Activated naive CD4-positive, alpha-beta T cell treated with anti-CD3 and anti-CD28 coated beads for 36 hours (primary cell): ENCODE data around the gene CDKN2B. TPM values are rescaled to one million over a fixed set of nuclear protein-coding genes. Genes with fewer than 3 reads are reported as not detected.

Source experiments
- CTCF ChIA-PET: fragments of 350-600 bp; sonication (Branson Sonifier 250); formaldehyde crosslinking; loops from one replicate; lab custom pipeline; 2021; ENCODE audit warnings: antibody characterized with exemption; lab: Charles Lee
- DNase-seq: peaks from one replicate; pipeline ENCODE4 v3.0.0-alpha.2; 2020
- H3K27ac Mint-ChIP-seq: one replicate; pipeline ENCODE4 v1.8.0; 2021; ENCODE audit warnings: mild to moderate bottlenecking, mixed read lengths
- H3K27me3 Mint-ChIP-seq: one replicate; pipeline ENCODE4 v1.8.0; 2021; ENCODE audit warnings: low read depth, mixed read lengths
- H3K36me3 Mint-ChIP-seq: one replicate; pipeline ENCODE4 v1.8.0; 2021; ENCODE audit warnings: low read depth, mixed read lengths
- H3K4me1 Mint-ChIP-seq: one replicate; pipeline ENCODE4 v1.8.0; 2021; ENCODE audit warnings: low read depth, mixed read lengths
- H3K4me3 Mint-ChIP-seq: one replicate; pipeline ENCODE4 v1.8.0; 2021; ENCODE audit warnings: mild to moderate bottlenecking, moderate library complexity, mixed read lengths
- H3K9me3 Mint-ChIP-seq: one replicate; pipeline ENCODE4 v1.8.0; 2021; ENCODE audit warnings: mixed read lengths
- intact Hi-C: fragments of 100-400 bp; cut with micrococcal nuclease; formaldehyde crosslinking; loops from one replicate; pipeline ENCODE4 v1.15.1; 2023
- total RNA-seq, 2 experiments: library from RNA; stranded (reverse); gene quantifications; one replicate each; pipeline ENCODE4 v1.2.3, GENCODE V29; 2021

CDKN2B gene
- total RNA-seq, 2 experiments from 2014 or later = not detected

DNA sequence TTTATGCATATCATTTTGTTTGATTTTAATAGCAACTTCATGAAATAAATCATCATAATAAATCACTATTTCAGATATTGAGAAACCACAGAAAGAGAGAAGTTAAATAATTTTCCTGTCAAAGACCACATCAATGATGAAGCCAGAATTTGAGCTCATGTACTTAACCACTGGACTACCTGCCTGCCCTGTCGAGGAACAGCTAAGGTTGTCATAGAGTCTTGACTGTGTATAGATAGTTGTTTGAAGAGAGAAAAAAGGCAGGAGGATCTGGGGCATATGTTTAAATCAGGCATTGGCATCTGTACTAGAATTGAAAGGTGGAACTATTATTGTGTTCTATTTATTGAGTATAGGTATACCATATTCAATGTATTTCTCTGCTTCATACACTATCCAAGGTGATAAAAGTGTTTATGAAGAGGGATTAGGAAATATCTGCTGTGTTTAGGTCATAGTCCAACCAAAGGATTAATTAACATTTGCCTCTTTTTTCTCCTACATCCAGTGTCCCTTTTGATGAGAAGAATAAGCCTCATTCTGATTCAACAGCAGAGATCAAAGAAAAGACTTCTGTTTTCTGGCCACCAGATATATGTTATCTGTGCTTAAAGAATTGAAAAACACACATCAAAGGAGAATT is 37.3 kb upstream of the CDKN2B start:
- no peak overlapping the region for H3K27ac Mint-ChIP-seq
- no peak for DNase-seq
- intact Hi-C loops = no loop called here
- peaks cover 36% of the 10 kb centered on the region for H3K27me3 Mint-ChIP-seq
- H3K4me1 Mint-ChIP-seq = peaks cover 13% of the 10 kb centered on the region
- CTCF ChIA-PET = interaction anchor here (0.7 to 1.2 kb wide), 5 partner anchors 38 to 234 kb away, joined by 3 to 4 read pairs (median 3); no protein-coding TSS in a partner anchor
- no peaks in the 10 kb centered on the region for H3K9me3 Mint-ChIP-seq
- H3K36me3 Mint-ChIP-seq = no peaks in the 10 kb centered on the region
- H3K4me3 Mint-ChIP-seq = no peak overlapping the region

- H3K27me3 Mint-ChIP-seq = peaks cover 30% of the 10 kb centered on the region
- no peaks in the 10 kb centered on the region for H3K36me3 Mint-ChIP-seq
- intact Hi-C loops = no loop called here
- H3K4me1 Mint-ChIP-seq = peaks cover 11% of the 10 kb centered on the region
- no peaks in the 10 kb centered on the region for H3K9me3 Mint-ChIP-seq
- H3K4me3 Mint-ChIP-seq = no peak overlapping the region
- H3K27ac Mint-ChIP-seq = no peak overlapping the region
- no peak for DNase-seq
- CTCF ChIA-PET = interaction anchor here (0.7 to 0.8 kb wide), 3 partner anchors 37 to 233 kb away, joined by 3 read pairs; no protein-coding TSS in a partner anchor
These were observed 36.3 kb upstream of the CDKN2B start for GRCh38 chr9:22045423-22045822.

- CTCF ChIA-PET = interaction anchor here (1.8 kb wide), 1 partner anchor 36 kb away, joined by 5 read pairs; the partner anchor contains the start of gene CDKN2B
- H3K9me3 Mint-ChIP-seq = no peaks in the 10 kb centered on the region
- no peak for DNase-seq
- no peak overlapping the region for H3K4me3 Mint-ChIP-seq
- intact Hi-C loops = no loop called here
- H3K27me3 Mint-ChIP-seq = peaks cover 29% of the 10 kb centered on the region
- H3K27ac Mint-ChIP-seq = no peak overlapping the region
- no peaks in the 10 kb centered on the region for H3K36me3 Mint-ChIP-seq
- peaks cover 11% of the 10 kb centered on the region for H3K4me1 Mint-ChIP-seq
These were observed 35.5 kb upstream of the CDKN2B start for GRCh38 chr9:22044583-22044982.

DNA sequence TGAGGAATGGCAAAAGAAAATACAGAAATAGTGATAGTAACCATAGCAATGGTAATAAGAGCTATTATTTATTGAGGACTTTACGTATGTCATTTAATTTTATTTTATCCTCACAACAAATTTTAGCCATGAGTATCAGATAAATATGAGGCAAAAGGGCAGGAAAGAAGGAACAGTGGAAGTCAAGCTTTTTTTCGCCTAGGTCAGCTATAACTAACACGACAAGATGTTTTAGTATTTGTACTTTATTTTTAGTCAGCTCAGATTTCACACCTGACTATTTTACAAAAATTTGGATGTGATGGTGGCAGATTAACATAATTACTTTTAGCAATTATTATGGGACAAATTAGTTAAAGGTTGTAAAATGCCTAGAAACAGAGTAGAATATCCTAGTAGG is 34.8 kb upstream of the CDKN2B start:
- H3K4me1 Mint-ChIP-seq = peaks cover 11% of the 10 kb centered on the region
- intact Hi-C loops = no loop called here
- no peak overlapping the region for H3K4me3 Mint-ChIP-seq
- peaks cover 33% of the 10 kb centered on the region for H3K27me3 Mint-ChIP-seq
- no peaks in the 10 kb centered on the region for H3K9me3 Mint-ChIP-seq
- no peaks in the 10 kb centered on the region for H3K36me3 Mint-ChIP-seq
- DNase-seq = no peak
- CTCF ChIA-PET = interaction anchor here (1.8 kb wide), 1 partner anchor 35 kb away, joined by 5 read pairs; the partner anchor contains the start of gene CDKN2B
- H3K27ac Mint-ChIP-seq = no peak overlapping the region

DNA sequence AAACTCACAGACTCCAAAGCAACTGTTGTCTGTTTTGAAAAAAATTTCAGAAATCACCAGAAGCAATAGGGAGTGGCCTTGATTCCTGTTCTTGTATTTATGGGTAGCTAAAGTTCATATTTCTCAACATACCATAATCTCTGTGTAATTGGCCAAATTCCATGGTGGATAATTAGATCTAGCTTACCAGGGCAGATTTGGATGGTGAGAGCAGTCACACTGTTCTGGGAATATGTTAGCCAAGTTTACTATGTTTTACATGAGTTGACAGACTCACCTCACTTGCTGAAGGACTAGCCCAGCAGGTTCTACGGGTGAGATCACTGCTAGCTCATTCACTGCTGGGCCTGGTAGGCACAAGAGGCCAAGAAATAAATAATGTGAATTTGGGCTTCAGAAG is 32.7 kb upstream of the CDKN2B start:
- no peak overlapping the region for H3K4me3 Mint-ChIP-seq
- H3K27ac Mint-ChIP-seq = no peak overlapping the region

DNA sequence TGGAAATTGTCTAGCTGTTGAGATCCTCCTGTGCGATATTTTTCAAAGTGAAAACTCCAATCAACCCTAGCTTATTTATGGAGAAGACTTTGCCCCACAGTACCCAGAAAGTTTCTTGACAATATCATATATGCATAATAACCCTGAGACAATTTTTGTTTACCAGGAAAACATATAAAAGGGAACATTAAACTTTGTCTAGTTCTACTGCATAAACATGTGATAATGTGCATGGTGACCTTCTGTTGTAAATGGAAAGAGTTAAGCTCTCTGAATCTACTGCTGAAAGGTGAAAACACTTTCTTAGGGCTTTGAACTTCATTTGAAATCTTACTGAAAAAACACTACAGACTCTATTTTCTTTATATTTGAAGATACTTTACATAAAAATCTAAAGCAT is 32.2 kb upstream of the CDKN2B start:
- Mint-ChIP-seq H3K27me3 (peaks cover 20% of the 10 kb centered on the region), H3K27ac (no peak overlapping the region), H3K4me3 (no peak overlapping the region), H3K36me3 (no peaks in the 10 kb centered on the region), H3K9me3 (no peaks in the 10 kb centered on the region), H3K4me1 (peaks cover 12% of the 10 kb centered on the region)
- no peak for DNase-seq
- CTCF ChIA-PET = interaction anchor here (0.5 to 6.8 kb wide), 5 partner anchors 12 to 228 kb away, joined by 3 to 81 read pairs (median 5); no protein-coding TSS in a partner anchor
- intact Hi-C loops = loop anchor here (2.0 kb wide), 1 partner anchor 77 kb away; no protein-coding TSS in a partner anchor

More for the DNA sequence above, 32.7 kb upstream of the CDKN2B start:
- H3K4me1 Mint-ChIP-seq = peaks cover 15% of the 10 kb centered on the region
- intact Hi-C loops = loop anchor here (2.0 kb wide), 1 partner anchor 77 kb away; no protein-coding TSS in a partner anchor
- H3K27me3 Mint-ChIP-seq = peaks cover 24% of the 10 kb centered on the region
- no peaks in the 10 kb centered on the region for H3K9me3 Mint-ChIP-seq
- CTCF ChIA-PET = interaction anchor here (0.5 to 6.8 kb wide), 5 partner anchors 12 to 229 kb away, joined by 3 to 81 read pairs (median 5); no protein-coding TSS in a partner anchor
- no peak for DNase-seq
- H3K36me3 Mint-ChIP-seq = no peaks in the 10 kb centered on the region

DNA sequence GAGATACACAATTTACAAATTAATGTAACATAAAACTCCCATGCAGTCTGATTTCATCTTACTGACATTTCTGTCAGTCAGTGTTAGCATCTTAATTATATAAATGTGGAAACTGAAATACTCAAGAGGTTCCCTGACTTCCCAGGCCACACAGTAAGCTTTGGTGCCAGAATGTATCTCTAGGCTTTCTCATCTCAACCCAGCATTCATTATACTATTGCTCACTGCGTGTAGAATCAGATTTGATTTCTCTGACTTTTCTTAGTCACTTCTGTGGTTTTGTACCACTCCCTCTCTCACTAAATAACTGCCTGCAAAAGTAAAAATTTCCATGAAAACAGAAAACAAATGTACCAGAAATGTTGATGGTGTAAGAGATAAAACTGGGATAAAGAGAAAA is 31.7 kb upstream of the CDKN2B start:
- Mint-ChIP-seq H3K9me3 (no peaks in the 10 kb centered on the region), H3K27ac (no peak overlapping the region), H3K4me3 (no peak overlapping the region), H3K27me3 (peaks cover 20% of the 10 kb centered on the region), H3K4me1 (peaks cover 9% of the 10 kb centered on the region), H3K36me3 (no peaks in the 10 kb centered on the region)
- no peak for DNase-seq
- CTCF ChIA-PET = interaction anchor here (2.0 to 6.8 kb wide), 3 partner anchors 13 to 228 kb away, joined by 5 to 81 read pairs (median 7); no protein-coding TSS in a partner anchor
- intact Hi-C loops = loop anchor here (2.0 kb wide), 1 partner anchor 78 kb away; no protein-coding TSS in a partner anchor

DNA sequence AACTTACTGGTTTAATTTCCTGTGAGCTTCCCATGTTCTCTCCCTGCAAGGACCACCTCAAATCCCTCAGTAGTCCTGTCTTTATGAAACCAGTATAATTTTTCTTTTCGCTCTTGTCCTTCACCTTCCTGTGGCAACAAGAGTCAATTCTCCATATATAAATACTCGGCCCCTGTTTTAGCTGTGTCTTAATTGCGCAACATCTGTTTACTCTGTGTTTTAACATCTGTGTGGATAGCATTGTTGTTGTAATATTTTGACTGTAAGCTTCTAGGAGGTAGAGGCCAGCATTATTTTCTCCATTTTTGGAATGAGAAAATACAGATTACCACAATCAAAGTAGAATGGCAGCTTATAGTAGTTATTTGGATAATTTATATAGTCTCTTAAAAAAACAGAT is 30.2 kb upstream of the CDKN2B start:
- H3K9me3 Mint-ChIP-seq = no peaks in the 10 kb centered on the region
- peaks cover 9% of the 10 kb centered on the region for H3K4me1 Mint-ChIP-seq
- H3K4me3 Mint-ChIP-seq = no peak overlapping the region
- CTCF ChIA-PET = interaction anchor here (0.6 to 6.8 kb wide), 5 partner anchors 28 to 226 kb away, joined by 3 to 81 read pairs (median 3); no protein-coding TSS in a partner anchor
- peaks cover 19% of the 10 kb centered on the region for H3K27me3 Mint-ChIP-seq
- intact Hi-C loops = loop anchor here (2.0 to 10.0 kb wide), 5 partner anchors 30 to 844 kb away; partner anchors contain the start of gene CDKN2B
- no peaks in the 10 kb centered on the region for H3K36me3 Mint-ChIP-seq
- DNase-seq = no peak
- H3K27ac Mint-ChIP-seq = no peak overlapping the region

DNA sequence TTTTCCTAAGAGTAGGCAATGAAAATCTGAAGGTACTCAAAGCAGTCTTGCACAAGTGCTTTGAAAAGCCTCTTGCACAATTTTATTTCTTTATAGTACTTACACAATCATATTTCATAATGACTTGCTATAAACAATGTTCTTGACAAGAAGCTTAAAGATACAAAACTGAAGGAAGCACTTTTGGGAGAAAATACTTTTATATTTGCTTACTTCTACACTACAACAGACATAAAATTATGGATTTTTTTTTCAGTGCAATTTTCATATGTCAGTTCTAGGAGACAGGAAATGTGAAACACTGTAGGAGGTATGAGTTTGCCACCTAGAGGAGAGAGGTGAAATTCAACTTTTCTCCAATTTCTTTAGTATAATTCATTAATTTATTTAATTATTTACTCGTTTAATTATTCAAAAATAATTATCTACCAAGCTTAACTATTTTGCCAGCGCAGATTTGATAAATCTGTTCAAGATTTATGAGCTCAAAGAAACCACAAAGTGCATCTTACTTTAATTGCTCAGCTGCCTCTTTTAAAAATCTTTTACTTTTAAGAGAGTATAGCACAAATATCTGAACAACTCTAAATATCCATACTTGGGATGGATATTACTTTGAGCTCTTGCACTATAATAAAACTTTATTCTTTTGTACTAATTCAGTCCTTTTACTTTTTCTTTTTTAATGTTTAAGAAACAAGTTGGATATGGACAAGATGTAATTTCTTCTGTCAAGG is 29.0 kb upstream of the CDKN2B start:
- CTCF ChIA-PET = interaction anchor here (0.6 to 6.8 kb wide), 24 partner anchors 9 to 329 kb away, joined by 3 to 81 read pairs (median 4); partner anchors contain the start of gene CDKN2B
- no peak for DNase-seq
- intact Hi-C loops = loop anchor here (1.0 to 10.0 kb wide), 6 partner anchors 29 to 843 kb away; partner anchors contain the start of gene CDKN2B
- peaks cover 9% of the 10 kb centered on the region for H3K4me1 Mint-ChIP-seq
- no peak overlapping the region for H3K27ac Mint-ChIP-seq
- H3K4me3 Mint-ChIP-seq = no peak overlapping the region
- peaks cover 16% of the 10 kb centered on the region for H3K27me3 Mint-ChIP-seq
- no peaks in the 10 kb centered on the region for H3K9me3 Mint-ChIP-seq
- H3K36me3 Mint-ChIP-seq = no peaks in the 10 kb centered on the region

- no peak overlapping the region for H3K4me3 Mint-ChIP-seq
- intact Hi-C loops = loop anchor here (5.0 to 10.0 kb wide), 4 partner anchors 330 to 842 kb away; no protein-coding TSS in a partner anchor
These were observed 27.9 kb upstream of the CDKN2B start for GRCh38 chr9:22036866-22037626.

DNA sequence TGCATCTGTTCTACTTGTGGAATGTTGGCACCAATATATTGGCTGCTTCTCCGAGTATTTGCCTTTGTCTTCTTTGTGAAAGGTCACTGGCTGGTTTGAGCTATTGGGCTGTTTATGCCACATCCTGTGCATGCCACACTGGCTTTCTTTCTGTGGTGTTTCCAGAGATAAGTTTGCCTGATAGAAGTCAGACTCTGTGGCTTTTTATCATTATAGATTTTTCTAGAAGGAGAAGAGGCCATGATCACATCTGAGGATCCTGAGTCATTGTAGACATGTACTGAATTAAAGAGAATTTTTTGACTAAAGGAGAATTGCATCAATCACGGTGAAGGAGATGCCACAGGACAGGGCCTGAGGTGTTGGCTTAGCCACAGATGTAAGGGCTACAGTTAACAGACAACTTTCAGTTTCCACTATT is 26.5 kb upstream of the CDKN2B start:
- intact Hi-C loops = loop anchor here (5.0 to 10.0 kb wide), 4 partner anchors 328 to 841 kb away; no protein-coding TSS in a partner anchor

More at GRCh38 chr9:22036866-22037626, 27.9 kb upstream of the CDKN2B start:
- CTCF ChIA-PET = interaction anchor here (0.7 to 6.8 kb wide), 18 partner anchors 9 to 793 kb away, joined by 3 to 81 read pairs (median 4); partner anchors contain the start of gene CDKN2B
- H3K9me3 Mint-ChIP-seq = no peaks in the 10 kb centered on the region
- no peaks in the 10 kb centered on the region for H3K36me3 Mint-ChIP-seq
- H3K4me1 Mint-ChIP-seq = peaks cover 9% of the 10 kb centered on the region
- DNase-seq = no peak
- H3K27me3 Mint-ChIP-seq = peaks cover 15% of the 10 kb centered on the region
- H3K27ac Mint-ChIP-seq = no peak overlapping the region

More for the DNA sequence above, 26.5 kb upstream of the CDKN2B start:
- CTCF ChIA-PET = interaction anchor here (0.6 to 3.4 kb wide), 4 partner anchors 12 to 84 kb away, joined by 3 to 20 read pairs (median 5); partner anchors contain the start of gene CDKN2B
- Mint-ChIP-seq H3K36me3 (no peaks in the 10 kb centered on the region), H3K4me1 (peaks cover 4% of the 10 kb centered on the region), H3K27me3 (peaks cover 11% of the 10 kb centered on the region), H3K4me3 (no peak overlapping the region), H3K27ac (no peak overlapping the region), H3K9me3 (no peaks in the 10 kb centered on the region)
- DNase-seq = no peak
